Measurements from ENCODE around the gene PTPRK. TPM values are rescaled to one million over a fixed set of nuclear protein-coding genes. Genes with fewer than 3 reads are reported as not detected.

PTPRK gene
- total RNA-seq, 1 experiment from 2014 or later, result 34.2 TPM

GRCh38 chr6:128238225-128238624, 282.2 kb downstream of the PTPRK start:
- ChIA-PET POLR2A (no interaction called here), CTCF (no interaction called here), RAD21 (ENCODE audit: low non-redundant PET in 1 of 2, low total read pairs in 2 of 2, uncharacterized antibody in 2 of 2, unreplicated experiment in 2 of 2) (no interaction called here)
- no TSS peak for BruUV-seq (replicated peaks)
- Histone ChIP-seq H3K9ac (ENCODE audit: low read length) (no peak overlapping the region), H3K4me3 (replicated peaks in 1 of 2; ENCODE audit: low read depth in 1 of 2, low read length in 2 of 2) (no peak overlapping the region), H3K36me3 (ENCODE audit: control insufficient read depth in 1 of 2, insufficient read depth in 2 of 2, low read length in 2 of 2) (no peaks in the 10 kb centered on the region), H3K4me2 (ENCODE audit: low read length) (no peak overlapping the region), H2AFZ (ENCODE audit: low read depth, low read length, poor library complexity, severe bottlenecking) (no peak overlapping the region), H4K20me1 (ENCODE audit: insufficient read depth) (no peaks in the 10 kb centered on the region), H3K9me2 (ENCODE audit: insufficient read depth) (no peaks in the 10 kb centered on the region), H3K4me1 (ENCODE audit: control insufficient read depth in 1 of 2, insufficient read depth in 2 of 2, low read length in 2 of 2) (no peaks in the 10 kb centered on the region), H3K27me3 (ENCODE audit: insufficient read depth, low read length) (no peaks in the 10 kb centered on the region), H3K9me3 (ENCODE audit: control insufficient read depth in 1 of 2, insufficient read depth in 1 of 2, low read depth in 1 of 2, low read length in 2 of 2) (no peaks in the 10 kb centered on the region), H3K79me2 (ENCODE audit: insufficient read depth, low read length) (no peaks in the 10 kb centered on the region), H3K27ac (ENCODE audit: low read depth, low read length) (no peak overlapping the region)
- ATAC-seq (no peak), DNase-seq (ENCODE audit: low read depth, low spot score) (no peak)
- no peak for TF ChIP-seq JUND (IDR thresholded peaks at IDR 0.05)
- intact Hi-C loops (cut with micrococcal nuclease), result no loop called here

GRCh38 chr6:128235556-128235955, 284.8 kb downstream of the PTPRK start:
- intact Hi-C loops (cut with micrococcal nuclease), result no loop called here
- no peaks in the 10 kb centered on the region for H3K79me2 ChIP-seq (ENCODE audit: insufficient read depth, low read length)
- DNase-seq (ENCODE audit: low read depth, low spot score) (no peak), ATAC-seq (no peak)
- ChIA-PET RAD21 (ENCODE audit: low non-redundant PET in 1 of 2, low total read pairs in 2 of 2, uncharacterized antibody in 2 of 2, unreplicated experiment in 2 of 2) (no interaction called here), POLR2A (no interaction called here), CTCF (no interaction called here)
- H3K9ac ChIP-seq (ENCODE audit: low read length), result no peak overlapping the region
- TF ChIP-seq ELF1 (IDR thresholded peaks at IDR 0.05; ENCODE audit: borderline replicate concordance, low read depth), result no peak
- TF ChIP-seq SRF (IDR thresholded peaks at IDR 0.05; ENCODE audit: low read depth), result no peak
- no peak for TF ChIP-seq EGR1 (IDR thresholded peaks at IDR 0.05; ENCODE audit: low read depth)
- TF ChIP-seq JUND (IDR thresholded peaks at IDR 0.05), result no peak
- TF ChIP-seq RAD21 (IDR thresholded peaks at IDR 0.05; ENCODE audit: low read depth), result no peak
- TF ChIP-seq EZH2 (IDR thresholded peaks at IDR 0.05), result no peak
- BruUV-seq (replicated peaks), result no TSS peak
- H3K4me3 ChIP-seq (replicated peaks in 1 of 2; ENCODE audit: low read depth in 1 of 2, low read length in 2 of 2), result no peak overlapping the region
- no peaks in the 10 kb centered on the region for H3K9me3 ChIP-seq (ENCODE audit: control insufficient read depth in 1 of 2, insufficient read depth in 1 of 2, low read depth in 1 of 2, low read length in 2 of 2)
- no peaks in the 10 kb centered on the region for H3K27me3 ChIP-seq (ENCODE audit: insufficient read depth, low read length)
- no peak overlapping the region for H2AFZ ChIP-seq (ENCODE audit: low read depth, low read length, poor library complexity, severe bottlenecking)
- no peaks in the 10 kb centered on the region for H4K20me1 ChIP-seq (ENCODE audit: insufficient read depth)
- no peaks in the 10 kb centered on the region for H3K9me2 ChIP-seq (ENCODE audit: insufficient read depth)
- H3K27ac ChIP-seq (ENCODE audit: low read depth, low read length), result no peak overlapping the region
- no peaks in the 10 kb centered on the region for H3K36me3 ChIP-seq (ENCODE audit: control insufficient read depth in 1 of 2, insufficient read depth in 2 of 2, low read length in 2 of 2)
- no peak overlapping the region for H3K4me2 ChIP-seq (ENCODE audit: low read length)
- no peaks in the 10 kb centered on the region for H3K4me1 ChIP-seq (ENCODE audit: control insufficient read depth in 1 of 2, insufficient read depth in 2 of 2, low read length in 2 of 2)
